Measurements from ENCODE around the gene CHST5. TPM values are rescaled to one million over a fixed set of nuclear protein-coding genes. Genes with fewer than 3 reads are reported as not detected.

Gene CHST5
- total and polyA plus RNA-seq, 7 donors, result 0.41 to 18.3 (median 15.0) TPM; not detected in 3

DNA sequence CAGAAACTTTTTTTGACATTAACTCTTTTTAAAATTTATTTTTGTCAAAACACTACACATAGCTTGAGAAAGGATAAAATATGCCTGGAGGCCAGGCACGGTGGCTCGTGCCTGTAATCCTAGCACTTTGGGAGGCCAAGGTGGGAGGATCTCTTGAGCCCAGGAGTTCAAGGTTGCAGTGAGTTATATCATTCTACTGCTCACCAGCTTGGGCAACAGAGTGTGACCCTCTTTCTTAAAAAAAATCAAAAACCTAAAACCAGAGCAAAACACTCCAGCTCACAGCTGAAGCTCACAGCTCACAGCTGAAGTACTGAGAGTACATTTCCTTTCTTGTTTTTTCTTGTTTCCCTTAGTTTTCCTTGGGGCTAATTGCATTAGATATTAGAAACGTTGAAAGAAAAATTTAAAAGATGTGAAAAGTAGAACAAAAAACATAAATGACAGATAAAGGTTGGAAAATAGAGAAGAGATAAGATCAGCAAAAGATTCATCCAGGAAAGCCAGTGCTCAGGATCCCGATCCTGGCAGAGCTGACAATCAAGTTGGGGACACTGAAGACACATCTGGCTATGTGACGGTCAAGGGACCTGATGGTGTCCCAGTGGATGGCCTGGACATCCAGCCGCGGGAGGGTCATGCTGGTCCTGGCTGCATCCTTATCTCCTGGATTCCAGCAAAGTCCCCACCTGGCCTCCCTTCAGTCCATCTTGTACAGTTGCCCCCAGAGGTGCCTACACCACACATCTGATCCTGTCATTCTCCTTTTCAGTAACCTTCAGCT, 50.5 kb downstream of the CHST5 start:
- Histone ChIP-seq H3K4me3 (no peak overlapping the region), H3K36me3 (no peaks in the 10 kb centered on the region), H3K9me3 (no peaks in the 10 kb centered on the region), H3K27me3 (no peaks in the 10 kb centered on the region), H3K4me1 (no peaks in the 10 kb centered on the region), H3K27ac (no peak overlapping the region)
- 88 to 91% methylated on average over 7 of the region's 7 CpGs for WGBS, 2 donors
- DNase-seq, result no peak
- intact Hi-C loops (cut with DNase I), result no loop called here
- TF ChIP-seq POLR2AphosphoS5 (IDR thresholded peaks at IDR 0.05), result no peak
- TF ChIP-seq CTCF (IDR thresholded peaks at IDR 0.05), result no peak
- TF ChIP-seq POLR2A (IDR thresholded peaks at IDR 0.05), result no peak
- TF ChIP-seq EP300 (IDR thresholded peaks at IDR 0.05), result no peak

DNA sequence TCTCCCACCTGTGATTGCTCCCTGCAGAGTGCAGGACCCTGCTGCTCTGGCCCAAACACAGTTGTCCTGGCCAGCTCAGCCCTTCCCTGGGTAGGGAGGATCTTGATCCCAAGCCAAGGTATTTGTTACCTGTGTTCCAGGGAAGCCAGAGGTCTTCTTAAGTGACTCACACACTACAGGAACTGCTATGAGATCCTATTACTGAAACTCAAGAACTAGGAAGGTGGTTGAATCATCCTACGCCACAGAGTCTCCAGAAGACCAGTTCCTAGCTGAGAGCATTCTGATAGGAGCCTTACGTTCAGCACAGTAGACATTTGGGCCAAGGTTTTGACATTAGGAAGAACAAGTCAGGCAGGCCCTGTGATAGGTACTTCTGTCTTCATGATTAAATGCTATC, 52.7 kb downstream of the CHST5 start:
- no peak for TF ChIP-seq POLR2AphosphoS5 (IDR thresholded peaks at IDR 0.05)
- TF ChIP-seq CTCF (IDR thresholded peaks at IDR 0.05), result no peak
- no peaks in the 10 kb centered on the region for H3K27me3 ChIP-seq
- H3K4me3 ChIP-seq, result no peak overlapping the region
- H3K27ac ChIP-seq, result no peak overlapping the region
- DNase-seq, result no peak
- H3K4me1 ChIP-seq, result no peaks in the 10 kb centered on the region
- intact Hi-C loops (cut with DNase I), result no loop called here
- 83 to 84% methylated on average over 2 of the region's 2 CpGs for WGBS, 2 donors
- H3K36me3 ChIP-seq, result no peaks in the 10 kb centered on the region
- no peaks in the 10 kb centered on the region for H3K9me3 ChIP-seq

GRCh38 chr16:75482434-75483205, 53.3 kb downstream of the CHST5 start:
- no peak overlapping the region for H3K27ac ChIP-seq
- intact Hi-C loops (cut with DNase I), result no loop called here
- TF ChIP-seq EP300 (IDR thresholded peaks at IDR 0.05), result no peak
- TF ChIP-seq CTCF (IDR thresholded peaks at IDR 0.05), result no peak
- TF ChIP-seq POLR2AphosphoS5 (IDR thresholded peaks at IDR 0.05), result no peak
- no peak for TF ChIP-seq POLR2A (IDR thresholded peaks at IDR 0.05)
- no peak overlapping the region for H3K4me3 ChIP-seq
- 85 to 86% methylated on average over 14 of the region's 14 CpGs for WGBS, 2 donors
- no peaks in the 10 kb centered on the region for H3K36me3 ChIP-seq
- no peaks in the 10 kb centered on the region for H3K4me1 ChIP-seq
- no peaks in the 10 kb centered on the region for H3K27me3 ChIP-seq
- DNase-seq, result no peak
- H3K9me3 ChIP-seq, result no peaks in the 10 kb centered on the region

DNA sequence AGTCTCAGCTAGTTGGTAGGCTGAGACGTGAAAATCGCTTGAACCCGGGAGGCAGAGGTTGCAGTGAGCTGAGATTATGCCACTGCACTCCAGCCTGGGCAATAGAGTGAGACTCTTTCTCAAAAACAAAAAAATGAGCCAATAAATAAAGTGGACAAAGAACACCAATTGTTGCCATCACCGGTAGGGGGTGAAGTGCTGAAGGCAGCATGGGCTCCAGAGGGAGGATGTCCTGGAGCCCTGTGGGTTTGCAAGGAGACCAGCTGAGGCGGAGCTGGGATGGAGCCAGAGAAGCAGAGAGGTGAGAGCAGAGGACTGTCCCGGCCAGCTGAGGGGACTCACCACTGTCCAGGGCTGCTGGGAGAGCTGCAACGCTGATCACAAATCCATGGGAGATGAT, 54.4 kb downstream of the CHST5 start:
- WGBS, 2 donors, result 86 to 90% methylated on average over 7 of the region's 7 CpGs
- Histone ChIP-seq H3K27me3 (no peaks in the 10 kb centered on the region), H3K4me3 (no peak overlapping the region), H3K9me3 (no peaks in the 10 kb centered on the region), H3K4me1 (no peaks in the 10 kb centered on the region), H3K27ac (no peak overlapping the region), H3K36me3 (no peaks in the 10 kb centered on the region)
- intact Hi-C loops (cut with DNase I), result no loop called here
- TF ChIP-seq EP300 (IDR thresholded peaks at IDR 0.05) (no peak), POLR2AphosphoS5 (IDR thresholded peaks at IDR 0.05) (no peak), CTCF (IDR thresholded peaks at IDR 0.05) (no peak), POLR2A (IDR thresholded peaks at IDR 0.05) (no peak)
- DNase-seq, result no peak
